ENCODE results near the gene GALNS.

GRCh38 chr16:88767546-88768070 is 89.1 kb downstream of the GALNS start:
- TF ChIP-seq, protein P1, sequence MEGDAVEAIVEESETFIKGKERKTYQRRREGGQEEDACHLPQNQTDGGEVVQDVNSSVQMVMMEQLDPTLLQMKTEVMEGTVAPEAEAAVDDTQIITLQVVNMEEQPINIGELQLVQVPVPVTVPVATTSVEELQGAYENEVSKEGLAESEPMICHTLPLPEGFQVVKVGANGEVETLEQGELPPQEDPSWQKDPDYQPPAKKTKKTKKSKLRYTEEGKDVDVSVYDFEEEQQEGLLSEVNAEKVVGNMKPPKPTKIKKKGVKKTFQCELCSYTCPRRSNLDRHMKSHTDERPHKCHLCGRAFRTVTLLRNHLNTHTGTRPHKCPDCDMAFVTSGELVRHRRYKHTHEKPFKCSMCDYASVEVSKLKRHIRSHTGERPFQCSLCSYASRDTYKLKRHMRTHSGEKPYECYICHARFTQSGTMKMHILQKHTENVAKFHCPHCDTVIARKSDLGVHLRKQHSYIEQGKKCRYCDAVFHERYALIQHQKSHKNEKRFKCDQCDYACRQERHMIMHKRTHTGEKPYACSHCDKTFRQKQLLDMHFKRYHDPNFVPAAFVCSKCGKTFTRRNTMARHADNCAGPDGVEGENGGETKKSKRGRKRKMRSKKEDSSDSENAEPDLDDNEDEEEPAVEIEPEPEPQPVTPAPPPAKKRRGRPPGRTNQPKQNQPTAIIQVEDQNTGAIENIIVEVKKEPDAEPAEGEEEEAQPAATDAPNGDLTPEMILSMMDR (IDR thresholded peaks at IDR 0.05) = no peak
- TF ChIP-seq POLR2A (IDR thresholded peaks at IDR 0.05) = no peak
